SU-DHL-6 (cell line): Measurements from ENCODE around the gene CADM1.

Experiments
- H2AFZ ChIP-seq: fragments of 200-600 bp; sonication (generic); 2 replicates; pipeline ENCODE4 v1.6.1; 2014; ENCODE audit warnings: low read depth, mild to moderate bottlenecking, moderate library complexity, mixed read lengths, antibody characterized with exemption, low read length; ENCODE audit not compliant: severe bottlenecking
- H3F3A ChIP-seq: fragments of 200-600 bp; shearing (Covaris generic); 2 replicates; pipeline ENCODE4 v1.6.0; 2016; ENCODE audit warnings: antibody characterized with exemption, mild to moderate bottlenecking; ENCODE audit not compliant: insufficient read depth
- H3K27ac ChIP-seq: fragments of 200-600 bp; sonication (generic); 2 replicates; pipeline ENCODE4 v1.5.1; 2016; ENCODE audit warnings: low read depth, mild to moderate bottlenecking, low read length, moderate library complexity, mixed read lengths
- H3K27me3 ChIP-seq: fragments of 200-600 bp; sonication (generic), shearing (Covaris generic); 2 replicates; pipeline ENCODE4 v1.6.0; 2014; ENCODE audit warnings: mild to moderate bottlenecking, low read length
- H3K36me3 ChIP-seq: fragments of 200-600 bp; sonication (generic); 2 replicates; pipeline ENCODE4 v1.6.1; 2014; ENCODE audit warnings: mild to moderate bottlenecking, low read length, mixed read lengths
- H3K4me2 ChIP-seq: fragments of 300-600, 200-600 bp; shearing (Covaris generic), sonication (generic); 2 replicates; pipeline ENCODE4 v1.6.0; 2014; ENCODE audit warnings: low read length, low read depth, mild to moderate bottlenecking; ENCODE audit not compliant: poor library complexity, severe bottlenecking
- H3K4me3 ChIP-seq: fragments of 200-600 bp; sonication (generic); 2 replicates; pipeline ENCODE4 v1.5.1; 2014; ENCODE audit warnings: antibody characterized with exemption, low read length, mild to moderate bottlenecking, mixed read lengths; ENCODE audit not compliant: insufficient read depth, poor library complexity, severe bottlenecking
- H3K79me2 ChIP-seq: fragments of 200-600 bp; sonication (generic); 2 replicates; pipeline ENCODE4 v1.6.1; 2014; ENCODE audit warnings: mild to moderate bottlenecking, low read length, moderate library complexity; ENCODE audit not compliant: insufficient read depth
- H3K9ac ChIP-seq: fragments of 200-600 bp; sonication (generic); 2 replicates; pipeline ENCODE4 v1.7.0; 2014; ENCODE audit warnings: mild to moderate bottlenecking, low read length
- H3K9me2 ChIP-seq: fragments of 200-600 bp; sonication (generic); replicated peaks from 2 replicates; pipeline ENCODE4 v1.6.1; 2014; ENCODE audit warnings: low read length; ENCODE audit not compliant: insufficient read depth
- H3K9me3 ChIP-seq: fragments of 200-600 bp; sonication (generic); 2 replicates; pipeline ENCODE4 v1.6.1; 2014; ENCODE audit warnings: low read length, mixed read lengths; ENCODE audit not compliant: insufficient read depth
- H4K20me1 ChIP-seq: fragments of 200-600 bp; sonication (generic); 2 replicates; pipeline ENCODE4 v1.6.1; 2014; ENCODE audit warnings: low read depth, mild to moderate bottlenecking, antibody characterized with exemption, low read length, moderate library complexity, mixed read lengths
- CTCF ChIP-seq: fragments of 200-600 bp; sonication (generic); IDR thresholded peaks from one replicate; pipeline ENCODE4 v1.5.1; 2017; ENCODE audit warnings: antibody characterized with exemption, mild to moderate bottlenecking, low read length, moderate library complexity; ENCODE audit not compliant: insufficient read depth, poor library complexity, severe bottlenecking
- EZH2phosphoT487 ChIP-seq: fragments of 200-600 bp; sonication (generic), shearing (Covaris generic); conservative IDR thresholded peaks from 2 replicates; pipeline ENCODE4 v1.6.1; 2018; ENCODE audit warnings: mild to moderate bottlenecking, antibody characterized with exemption, low read length, moderate library complexity, mixed read lengths

CADM1 gene

GRCh38 chr11:115148691-115149090 is 355.5 kb downstream of the CADM1 start:
- Histone ChIP-seq H3K4me2 (no peak overlapping the region), H3F3A (no peaks in the 10 kb centered on the region), H3K27ac (no peak overlapping the region), H3K9ac (no peak overlapping the region), H3K4me3 (no peak overlapping the region), H2AFZ (no peak overlapping the region), H4K20me1 (no peaks in the 10 kb centered on the region), H3K9me3 (no peaks in the 10 kb centered on the region), H3K36me3 (no peaks in the 10 kb centered on the region), H3K9me2 (no peaks in the 10 kb centered on the region), H3K27me3 (no peaks in the 10 kb centered on the region), H3K79me2 (no peaks in the 10 kb centered on the region)
- no peak for TF ChIP-seq CTCF
- TF ChIP-seq EZH2phosphoT487: no peak

- Histone ChIP-seq H3K4me3 (no peak overlapping the region), H3K36me3 (no peaks in the 10 kb centered on the region), H3K9me2 (no peaks in the 10 kb centered on the region), H3K4me2 (no peak overlapping the region), H3K27ac (no peak overlapping the region), H3K79me2 (no peaks in the 10 kb centered on the region), H3K27me3 (no peaks in the 10 kb centered on the region), H3K9me3 (no peaks in the 10 kb centered on the region), H4K20me1 (no peaks in the 10 kb centered on the region), H3F3A (no peaks in the 10 kb centered on the region), H2AFZ (no peak overlapping the region), H3K9ac (no peak overlapping the region)
- TF ChIP-seq CTCF (no peak), EZH2phosphoT487 (no peak)
Measured at GRCh38 chr11:115148101-115148500, 356.1 kb downstream of the CADM1 start.

- H4K20me1 ChIP-seq: no peaks in the 10 kb centered on the region
- H3F3A ChIP-seq: no peaks in the 10 kb centered on the region
- H3K4me3 ChIP-seq: no peak overlapping the region
- no peak overlapping the region for H2AFZ ChIP-seq
- H3K27me3 ChIP-seq: no peaks in the 10 kb centered on the region
- H3K27ac ChIP-seq: no peak overlapping the region
- no peak overlapping the region for H3K4me2 ChIP-seq
- no peaks in the 10 kb centered on the region for H3K9me2 ChIP-seq
- no peaks in the 10 kb centered on the region for H3K36me3 ChIP-seq
- no peaks in the 10 kb centered on the region for H3K79me2 ChIP-seq
- TF ChIP-seq EZH2phosphoT487 (no peak), CTCF (no peak)
- no peak overlapping the region for H3K9ac ChIP-seq
- H3K9me3 ChIP-seq: no peaks in the 10 kb centered on the region
Measured at GRCh38 chr11:115147243-115147807, 356.9 kb downstream of the CADM1 start.
